HCT116 (cell line): ENCODE measurements around the gene STK11.

Experiments
- CEBPB ChIP-seq: IDR thresholded peaks from 2 replicates; pipeline ENCODE4 v1.6.1; 2012; ENCODE audit warnings: low read depth
- CTCF ChIP-seq, 3 experiments: fragments of 200-600 bp in 1 of 3; sonication (generic) in 1 of 3; IDR thresholded peaks in 2 of 3; conservative IDR thresholded peaks in 1 of 3; 2 replicates each; pipeline ENCODE4 v1.5.1; 2012 to 2017; ENCODE audit warnings: low read depth in 2 of 3, low read length in 2 of 3, antibody characterized with exemption in 1 of 3, borderline replicate concordance in 1 of 3, control low read depth in 1 of 3, mild to moderate bottlenecking in 1 of 3, mixed read lengths in 1 of 3, mixed run types in 1 of 3, moderate library complexity in 1 of 3; ENCODE audit not compliant: insufficient read depth in 1 of 3
- ELF1 ChIP-seq: IDR thresholded peaks from 2 replicates; pipeline ENCODE4 v1.6.1; 2012; ENCODE audit warnings: low read depth, borderline replicate concordance
- EZH2 ChIP-seq: fragments of 200-600 bp; sonication (generic); IDR thresholded peaks from 2 replicates; pipeline ENCODE4 v1.6.1; 2017; ENCODE audit warnings: antibody characterized with exemption, mixed run types
- POLR2A ChIP-seq: IDR thresholded peaks from 2 replicates; pipeline ENCODE4 v1.7.0; 2011; ENCODE audit warnings: borderline replicate concordance; ENCODE audit not compliant: insufficient read depth, insufficient read length; ENCODE audit errors: extremely low read depth
- REST ChIP-seq: IDR thresholded peaks from 2 replicates; pipeline ENCODE4 v1.6.1; 2012; ENCODE audit warnings: low read depth
- SP1 ChIP-seq: IDR thresholded peaks from 2 replicates; pipeline ENCODE4 v1.6.1; 2012; ENCODE audit warnings: low read depth
- YY1 ChIP-seq: IDR thresholded peaks from 2 replicates; pipeline ENCODE4 v1.6.1; 2011; ENCODE audit warnings: low read length, low read depth, moderate library complexity, mild to moderate bottlenecking; ENCODE audit not compliant: insufficient replicate concordance; ENCODE audit errors: extremely low read depth
- ZFX ChIP-seq: fragments of 450-650 bp; IDR thresholded peaks from 2 replicates; pipeline ENCODE4 v1.6.1; 2017
- ZNF274 ChIP-seq: fragments of 200-500 bp; sonication (Bioruptor generic); IDR thresholded peaks from 2 replicates; pipeline ENCODE4 v1.6.1; 2014; ENCODE audit warnings: mild to moderate bottlenecking, low read depth, low read length, inconsistent platforms

- TF ChIP-seq CTCF (IDR thresholded peaks at IDR 0.05 in 2 of 3, conservative IDR thresholded peaks at IDR 0.05 in 1 of 3; ENCODE audit: borderline replicate concordance in 1 of 3, insufficient read depth in 1 of 3, low read depth in 2 of 3, low read length in 2 of 3) (no peak), ZNF274 (no peak), CEBPB (no peak), POLR2A (no peak), EZH2 (no peak), ZFX (no peak), ELF1 (no peak), SP1 (no peak), REST (no peak), YY1 (no peak)
These were observed 6.1 kb downstream of the STK11 start for GRCh38 chr19:1211494-1212234.
